Transverse colon (tissue), 4 donors: ENCODE measurements around the gene ING4.

ENCODE experiments used
- CTCF ChIP-seq, 5 experiments: fragments of 200-600 bp in 3 of 5; fragments of 450-650 bp in 2 of 5; sonication (generic) in 3 of 5; IDR thresholded peaks; 1 replicate in 2 of 5; 2 replicates in 3 of 5; pipeline ENCODE4 v1.5.1; 2016 to 2017; ENCODE audit warnings: antibody characterized with exemption in 5 of 5, inconsistent platforms in 3 of 5, mild to moderate bottlenecking in 2 of 5, moderate library complexity in 1 of 5
- POLR2AphosphoS5 ChIP-seq, 3 donors: sonication (generic); formaldehyde crosslinking; IDR thresholded peaks; one replicate each; pipeline ENCODE4 v1.6.1; 2016; ENCODE audit warnings: antibody characterized with exemption in 3 of 3

- no peak for TF ChIP-seq CTCF (IDR thresholded peaks at IDR 0.05)
- TF ChIP-seq POLR2AphosphoS5 (IDR thresholded peaks at IDR 0.05) = no peak
These were observed 46.1 kb upstream of the ING4 start for GRCh38 chr12:6708960-6709394.
